Stimulated activated memory B cell treated with anti-CD40 and anti-IgM and Interleukin-4, amounts not matched to agents 10 μg/mL and 1 μg/mL and 100 μg/mL, for 72 hours (primary cell): ENCODE results near the gene SYNM.

Experiments
- ATAC-seq: fragments of 150-1000 bp; cut with Tn5 transposase; 2 replicates; pipeline ENCODE4 v1.10.0; 2021
- H3K27ac Mint-ChIP-seq: one replicate; pipeline ENCODE4 v1.8.0; 2022; ENCODE audit warnings: mild to moderate bottlenecking, mixed read lengths
- H3K27me3 Mint-ChIP-seq: one replicate; pipeline ENCODE4 v1.8.0; 2022; ENCODE audit warnings: mixed read lengths
- H3K36me3 Mint-ChIP-seq: one replicate; pipeline ENCODE4 v1.8.0; 2022; ENCODE audit warnings: mixed read lengths
- H3K4me1 Mint-ChIP-seq: one replicate; pipeline ENCODE4 v1.8.0; 2022; ENCODE audit warnings: mixed read lengths
- H3K4me3 Mint-ChIP-seq: one replicate; pipeline ENCODE4 v1.8.0; 2022; ENCODE audit warnings: mild to moderate bottlenecking, moderate library complexity, mixed read lengths
- H3K9me3 Mint-ChIP-seq: one replicate; pipeline ENCODE4 v1.8.0; 2022; ENCODE audit warnings: mixed read lengths

SYNM gene

DNA sequence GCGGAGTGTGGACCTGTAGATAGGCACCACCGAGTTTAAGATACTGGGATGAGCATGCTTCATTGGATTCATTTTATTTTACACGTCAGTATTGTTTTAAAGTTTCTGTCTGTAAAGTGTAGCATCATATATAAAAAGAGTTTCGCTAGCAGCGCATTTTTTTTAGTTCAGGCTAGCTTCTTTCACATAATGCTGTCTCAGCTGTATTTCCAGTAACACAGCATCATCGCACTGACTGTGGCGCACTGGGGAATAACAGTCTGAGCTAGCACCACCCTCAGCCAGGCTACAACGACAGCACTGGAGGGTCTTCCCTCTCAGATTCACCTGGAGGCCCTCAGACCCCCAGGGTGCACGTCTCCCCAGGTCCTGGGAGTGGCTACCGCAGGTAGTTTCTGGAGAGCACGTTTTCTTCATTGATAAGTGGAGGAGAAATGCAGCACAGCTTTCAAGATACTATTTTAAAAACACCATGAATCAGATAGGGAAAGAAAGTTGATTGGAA lies 29.5 kb downstream of the SYNM start:
- peaks cover 3% of the 10 kb centered on the region for H3K9me3 Mint-ChIP-seq
- H3K36me3 Mint-ChIP-seq: no peaks in the 10 kb centered on the region
- no peak for ATAC-seq
- peaks cover 7% of the 10 kb centered on the region for H3K4me1 Mint-ChIP-seq
- H3K4me3 Mint-ChIP-seq: no peak overlapping the region
- H3K27me3 Mint-ChIP-seq: peaks cover 38% of the 10 kb centered on the region
- H3K27ac Mint-ChIP-seq: no peak overlapping the region

DNA sequence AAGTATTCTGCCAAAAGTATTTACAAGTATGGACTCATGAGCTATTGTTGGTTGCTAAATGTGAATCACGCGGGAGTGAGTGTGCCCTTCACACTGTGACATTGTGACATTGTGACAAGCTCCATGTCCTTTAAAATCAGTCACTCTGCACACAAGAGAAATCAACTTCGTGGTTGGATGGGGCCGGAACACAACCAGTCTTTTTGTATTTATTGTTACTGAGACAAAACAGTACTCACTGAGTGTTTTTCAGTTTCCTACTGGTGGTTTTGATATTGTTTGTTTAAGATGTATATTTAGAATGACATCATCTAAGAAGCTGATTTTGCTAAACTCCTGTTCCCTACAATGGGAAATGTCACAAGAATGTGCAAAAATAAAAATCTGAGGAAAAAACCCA lies 30.3 kb downstream of the SYNM start:
- Mint-ChIP-seq H3K36me3 (no peaks in the 10 kb centered on the region), H3K4me1 (no peaks in the 10 kb centered on the region), H3K27me3 (peaks cover 29% of the 10 kb centered on the region), H3K27ac (no peak overlapping the region), H3K4me3 (no peak overlapping the region), H3K9me3 (no peaks in the 10 kb centered on the region)
- ATAC-seq: no peak

DNA sequence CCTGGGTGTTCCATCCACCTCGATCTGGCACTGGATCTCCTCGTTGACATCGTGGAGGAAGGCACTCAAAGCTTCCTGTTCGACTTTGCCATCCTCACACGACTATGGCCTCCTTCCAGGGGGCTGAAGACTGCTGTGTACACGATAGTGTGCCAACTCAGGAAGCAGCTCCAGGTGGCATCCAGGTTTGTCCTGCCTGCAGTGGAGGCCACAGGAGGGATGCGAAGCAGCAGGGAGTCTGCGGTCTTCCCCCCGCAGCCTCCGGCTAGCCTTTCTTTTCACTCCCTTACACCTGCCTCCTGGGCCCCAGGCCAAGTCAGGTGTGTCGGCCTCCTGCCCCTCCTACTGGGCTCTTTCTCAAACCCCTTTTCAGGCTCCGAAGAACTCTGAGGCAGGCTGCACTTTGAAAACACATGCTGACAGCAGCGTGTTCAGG lies 32.2 kb downstream of the SYNM start:
- no peaks in the 10 kb centered on the region for H3K9me3 Mint-ChIP-seq
- H3K27ac Mint-ChIP-seq: no peak overlapping the region
- H3K27me3 Mint-ChIP-seq: peaks cover 12% of the 10 kb centered on the region
- H3K36me3 Mint-ChIP-seq: no peaks in the 10 kb centered on the region
- H3K4me3 Mint-ChIP-seq: no peak overlapping the region
- no peak for ATAC-seq
- no peaks in the 10 kb centered on the region for H3K4me1 Mint-ChIP-seq

DNA sequence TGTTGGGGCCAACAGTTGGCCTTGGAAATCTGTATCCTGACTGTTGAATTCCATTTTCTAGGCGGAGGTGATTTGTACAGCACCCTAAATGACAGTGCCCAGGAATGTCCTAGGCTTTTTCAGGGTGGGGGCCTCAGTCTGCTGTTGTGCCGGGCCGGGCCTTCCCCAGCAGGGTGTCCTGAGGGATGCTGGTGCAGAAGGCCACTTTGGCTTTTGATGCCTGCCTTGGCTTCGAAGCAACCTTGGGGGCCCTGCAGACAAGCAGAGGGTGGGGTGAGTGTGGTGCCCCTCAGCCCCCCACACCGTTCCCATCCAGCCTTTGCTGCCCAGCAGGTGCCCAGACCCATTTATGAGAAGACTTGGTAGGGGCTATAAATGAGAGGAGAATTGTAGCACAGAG lies 33.0 kb downstream of the SYNM start:
- H3K27ac Mint-ChIP-seq: no peak overlapping the region
- H3K4me1 Mint-ChIP-seq: no peaks in the 10 kb centered on the region
- no peaks in the 10 kb centered on the region for H3K9me3 Mint-ChIP-seq
- H3K4me3 Mint-ChIP-seq: no peak overlapping the region
- no peaks in the 10 kb centered on the region for H3K36me3 Mint-ChIP-seq
- peaks cover 12% of the 10 kb centered on the region for H3K27me3 Mint-ChIP-seq
- no peak for ATAC-seq

DNA sequence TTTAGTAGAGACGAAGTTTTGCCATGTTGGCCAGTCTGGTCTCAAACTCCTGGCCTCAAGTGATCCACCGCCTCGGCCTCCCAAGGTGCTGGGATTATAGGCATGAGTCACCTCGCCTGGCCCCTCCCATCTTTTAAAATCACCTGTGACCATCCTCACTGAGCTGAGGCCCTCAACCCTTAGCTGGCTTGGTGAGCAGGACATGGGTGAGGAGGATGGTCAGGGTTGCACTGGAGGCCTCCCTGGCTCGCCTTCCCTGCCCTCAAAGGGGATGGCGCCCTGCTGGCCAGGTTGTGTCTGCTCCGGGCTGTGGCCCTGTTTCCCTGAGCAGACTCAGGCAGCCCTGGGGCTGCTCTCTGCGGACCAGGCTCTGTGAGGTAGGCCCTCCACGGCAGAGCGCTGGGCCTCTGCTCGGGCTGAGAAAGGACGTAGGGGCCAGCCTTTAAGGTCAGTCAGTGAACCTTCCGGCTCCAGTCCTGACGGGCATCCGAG lies 33.7 kb downstream of the SYNM start:
- H3K36me3 Mint-ChIP-seq: no peaks in the 10 kb centered on the region
- no peak for ATAC-seq
- no peak overlapping the region for H3K27ac Mint-ChIP-seq
- H3K4me1 Mint-ChIP-seq: no peaks in the 10 kb centered on the region
- H3K27me3 Mint-ChIP-seq: peaks cover 12% of the 10 kb centered on the region
- H3K4me3 Mint-ChIP-seq: no peak overlapping the region
- H3K9me3 Mint-ChIP-seq: no peaks in the 10 kb centered on the region

DNA sequence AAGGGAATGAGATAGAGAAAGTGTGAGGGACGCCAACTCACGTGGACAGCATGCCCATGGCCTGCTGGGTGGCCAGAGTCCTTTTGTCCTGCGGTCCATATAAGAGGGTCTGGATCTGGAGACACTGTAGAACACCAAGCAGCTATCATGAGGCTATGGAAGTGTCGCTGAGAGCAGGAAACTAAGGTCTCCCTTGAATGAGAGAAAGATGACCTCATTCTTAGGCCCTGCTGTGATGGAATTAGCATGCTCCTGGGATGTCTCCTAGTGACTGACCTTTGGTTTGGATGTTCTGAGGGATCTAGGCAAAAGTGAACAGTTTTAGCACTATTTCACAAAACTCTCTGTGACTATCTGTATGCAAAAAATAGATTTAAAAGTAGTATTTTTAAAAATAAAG lies 34.4 kb downstream of the SYNM start:
- Mint-ChIP-seq H3K4me1 (no peaks in the 10 kb centered on the region), H3K4me3 (no peak overlapping the region), H3K36me3 (no peaks in the 10 kb centered on the region), H3K9me3 (no peaks in the 10 kb centered on the region), H3K27me3 (peaks cover 12% of the 10 kb centered on the region), H3K27ac (no peak overlapping the region)
- ATAC-seq: no peak

DNA sequence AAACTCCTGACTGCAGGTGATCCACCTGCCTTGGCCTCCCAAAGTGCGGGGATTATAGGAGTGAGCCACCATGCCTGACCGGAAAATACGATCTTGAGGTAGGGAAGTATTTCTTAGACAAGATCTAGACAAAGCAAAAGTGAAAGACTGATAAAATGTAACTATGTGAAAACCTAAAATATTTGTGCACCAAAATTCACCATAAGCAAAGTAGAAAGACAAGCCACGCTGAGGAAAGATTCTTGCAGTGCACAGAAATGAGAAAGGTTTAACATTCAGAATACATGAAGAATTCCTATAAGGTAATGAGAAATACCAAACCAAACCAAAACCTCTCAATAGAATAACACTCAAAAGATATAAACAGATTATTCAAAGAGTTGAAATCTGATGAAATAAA lies 35.7 kb downstream of the SYNM start:
- Mint-ChIP-seq H3K36me3 (no peaks in the 10 kb centered on the region), H3K27me3 (peaks cover 22% of the 10 kb centered on the region), H3K27ac (no peak overlapping the region), H3K4me3 (no peak overlapping the region), H3K4me1 (no peaks in the 10 kb centered on the region), H3K9me3 (no peaks in the 10 kb centered on the region)
- no peak for ATAC-seq

DNA sequence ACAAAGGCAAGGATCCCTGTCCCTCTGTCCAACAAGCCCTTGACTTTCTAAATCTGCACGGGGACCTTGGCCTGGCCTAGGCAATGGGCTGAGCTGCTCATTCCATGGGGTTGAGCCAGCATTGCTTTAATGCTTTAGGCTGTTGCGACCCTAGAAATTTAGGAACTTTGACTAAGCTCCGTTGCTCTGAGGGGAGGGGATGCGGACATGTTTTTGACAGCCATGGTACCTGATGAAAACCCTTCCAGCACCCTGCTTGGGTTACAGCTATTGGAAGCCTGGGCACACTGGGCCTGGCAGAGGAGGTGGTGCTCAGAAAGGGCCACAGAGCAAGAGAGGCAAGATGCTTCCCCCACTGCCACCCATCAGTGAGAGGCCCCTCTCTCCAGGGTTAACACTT lies 37.1 kb downstream of the SYNM start:
- Mint-ChIP-seq H3K27ac (no peak overlapping the region), H3K4me3 (no peak overlapping the region), H3K36me3 (no peaks in the 10 kb centered on the region), H3K9me3 (no peaks in the 10 kb centered on the region), H3K27me3 (peaks cover 28% of the 10 kb centered on the region), H3K4me1 (no peaks in the 10 kb centered on the region)
- ATAC-seq: no peak

DNA sequence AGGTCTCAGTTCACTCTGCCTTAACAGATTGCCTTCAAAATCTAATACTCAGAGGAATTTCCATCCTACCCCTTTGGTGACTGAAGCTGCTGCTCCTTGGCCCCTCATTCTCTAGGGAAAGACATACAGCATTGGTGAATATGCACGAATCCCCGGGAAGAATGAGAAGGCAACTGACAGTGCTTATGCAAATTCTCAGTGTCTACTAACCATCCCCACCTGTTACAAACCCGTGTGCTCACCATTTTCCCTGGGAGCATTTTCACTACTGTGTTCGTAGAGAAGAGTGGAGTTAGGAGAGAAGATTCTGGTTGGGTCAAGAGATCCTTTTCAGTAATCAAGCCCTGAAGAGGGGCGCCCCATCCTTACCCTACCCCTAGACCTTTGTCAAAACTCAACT lies 37.7 kb downstream of the SYNM start:
- no peaks in the 10 kb centered on the region for H3K4me1 Mint-ChIP-seq
- no peaks in the 10 kb centered on the region for H3K9me3 Mint-ChIP-seq
- peaks cover 23% of the 10 kb centered on the region for H3K27me3 Mint-ChIP-seq
- ATAC-seq: no peak
- H3K36me3 Mint-ChIP-seq: no peaks in the 10 kb centered on the region
- H3K4me3 Mint-ChIP-seq: no peak overlapping the region
- H3K27ac Mint-ChIP-seq: no peak overlapping the region

DNA sequence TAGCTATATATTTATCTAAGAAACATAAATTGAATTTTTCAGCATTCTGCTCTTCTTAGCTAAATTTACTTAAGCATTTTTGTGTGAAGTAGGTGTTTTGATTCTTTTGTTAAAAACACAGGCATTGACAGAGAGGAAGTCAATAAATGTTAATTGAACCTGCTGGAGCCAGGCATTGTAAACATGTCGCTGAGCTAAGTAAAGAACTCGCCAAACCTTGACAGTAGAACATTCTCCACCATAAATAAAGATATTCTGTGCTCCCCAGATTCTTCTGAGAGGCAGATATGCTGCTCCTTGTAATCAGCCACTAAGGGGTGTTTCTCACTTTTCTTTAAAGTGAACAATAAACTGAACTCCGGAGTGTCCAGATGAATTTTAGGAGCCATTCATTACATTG lies 38.4 kb downstream of the SYNM start:
- Mint-ChIP-seq H3K27me3 (peaks cover 23% of the 10 kb centered on the region), H3K9me3 (no peaks in the 10 kb centered on the region)
- no peak for ATAC-seq

DNA sequence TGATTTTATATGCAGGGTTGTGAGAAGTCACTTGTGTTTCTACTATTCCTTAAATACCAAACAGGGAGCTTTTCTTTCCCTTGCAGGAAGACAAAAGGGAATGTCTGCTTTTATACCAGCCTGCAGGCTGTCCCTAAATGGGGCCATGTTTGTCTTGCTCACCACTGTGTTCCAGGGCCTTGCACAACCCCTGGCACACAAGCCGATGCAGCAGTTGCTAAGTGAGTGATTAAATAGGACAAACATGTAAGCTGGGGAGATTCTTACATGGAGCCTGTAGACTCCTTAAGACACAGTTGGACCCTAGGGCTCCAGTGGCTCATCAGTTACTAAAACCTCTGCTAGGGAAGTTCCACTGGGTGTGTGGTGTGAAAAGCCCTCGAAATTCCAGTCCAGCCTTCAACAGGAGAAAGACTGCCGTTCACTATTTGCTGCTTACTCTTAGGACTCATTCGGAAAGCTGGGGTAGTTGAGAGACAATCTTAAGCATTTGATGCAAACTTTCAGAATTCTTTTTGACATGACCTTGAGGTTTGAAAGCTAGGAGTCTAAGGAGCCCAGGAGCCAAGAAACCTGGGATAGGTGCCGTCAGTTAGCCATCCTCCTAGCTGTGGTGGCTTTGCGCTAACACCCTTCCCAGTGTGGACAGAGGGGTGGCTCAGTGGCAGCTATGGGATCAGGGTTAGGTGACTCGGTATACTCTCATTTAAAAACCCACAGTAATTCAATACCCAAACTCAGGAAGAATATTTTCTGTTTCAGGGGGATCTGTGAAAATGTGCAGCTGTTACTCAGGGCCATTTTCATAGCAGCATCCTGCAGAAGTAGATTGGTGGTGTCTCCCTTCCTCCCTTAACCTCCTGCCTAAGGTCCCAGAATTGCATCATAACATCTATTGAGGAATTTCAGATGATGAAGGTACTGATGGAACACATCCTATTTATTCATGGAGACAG lies 39.1 kb downstream of the SYNM start:
- H3K9me3 Mint-ChIP-seq: no peaks in the 10 kb centered on the region

More for the DNA sequence above, 38.4 kb downstream of the SYNM start:
- no peaks in the 10 kb centered on the region for H3K36me3 Mint-ChIP-seq
- no peak overlapping the region for H3K27ac Mint-ChIP-seq
- H3K4me3 Mint-ChIP-seq: no peak overlapping the region
- no peaks in the 10 kb centered on the region for H3K4me1 Mint-ChIP-seq

DNA sequence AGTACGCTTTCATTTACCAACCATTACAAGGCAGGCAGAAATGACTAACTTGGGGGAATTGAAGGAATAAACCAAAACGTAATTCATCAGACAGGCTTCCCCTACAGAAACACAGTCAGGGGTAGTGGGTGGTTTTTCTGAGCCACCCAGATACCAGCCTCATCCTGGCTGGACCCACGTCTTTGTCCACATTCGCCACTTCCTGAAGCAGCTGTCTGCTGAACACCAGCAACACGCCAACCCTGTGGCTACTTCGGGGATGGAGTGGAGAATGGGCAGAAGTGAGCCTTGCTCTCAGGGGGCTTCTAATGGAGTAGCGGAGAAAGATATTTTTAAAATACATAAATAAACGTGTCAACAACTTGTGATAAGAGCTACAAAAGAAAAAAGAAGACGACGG lies 40.1 kb downstream of the SYNM start:
- no peak for ATAC-seq
- H3K9me3 Mint-ChIP-seq: no peaks in the 10 kb centered on the region
- H3K27me3 Mint-ChIP-seq: peaks cover 23% of the 10 kb centered on the region
- no peaks in the 10 kb centered on the region for H3K4me1 Mint-ChIP-seq
- H3K27ac Mint-ChIP-seq: no peak overlapping the region
- H3K36me3 Mint-ChIP-seq: no peaks in the 10 kb centered on the region
- no peak overlapping the region for H3K4me3 Mint-ChIP-seq

More for the DNA sequence above, 39.1 kb downstream of the SYNM start:
- no peaks in the 10 kb centered on the region for H3K4me1 Mint-ChIP-seq
- no peaks in the 10 kb centered on the region for H3K36me3 Mint-ChIP-seq
- no peak for ATAC-seq
- H3K27me3 Mint-ChIP-seq: peaks cover 23% of the 10 kb centered on the region
- no peak overlapping the region for H3K27ac Mint-ChIP-seq
- no peak overlapping the region for H3K4me3 Mint-ChIP-seq

DNA sequence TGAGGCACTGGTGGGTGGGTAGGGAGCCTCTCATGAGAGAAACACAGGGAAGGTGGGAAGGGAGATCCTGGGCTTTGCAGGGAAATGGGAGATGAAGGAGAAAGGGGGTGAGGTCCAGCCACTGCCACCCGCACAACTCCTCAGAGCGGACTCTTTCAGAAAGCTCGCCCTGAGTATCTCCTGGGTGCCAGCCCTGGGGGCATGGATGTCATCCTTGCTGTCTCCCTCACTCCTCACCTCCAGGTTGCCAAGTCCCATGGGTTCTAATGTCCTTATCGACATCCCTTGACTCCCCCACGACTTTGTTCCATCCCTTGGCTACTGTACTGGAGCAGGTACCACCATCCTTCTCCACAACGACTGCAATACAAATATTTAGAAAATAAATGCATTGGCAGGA lies 40.9 kb downstream of the SYNM start:
- no peak overlapping the region for H3K27ac Mint-ChIP-seq

DNA sequence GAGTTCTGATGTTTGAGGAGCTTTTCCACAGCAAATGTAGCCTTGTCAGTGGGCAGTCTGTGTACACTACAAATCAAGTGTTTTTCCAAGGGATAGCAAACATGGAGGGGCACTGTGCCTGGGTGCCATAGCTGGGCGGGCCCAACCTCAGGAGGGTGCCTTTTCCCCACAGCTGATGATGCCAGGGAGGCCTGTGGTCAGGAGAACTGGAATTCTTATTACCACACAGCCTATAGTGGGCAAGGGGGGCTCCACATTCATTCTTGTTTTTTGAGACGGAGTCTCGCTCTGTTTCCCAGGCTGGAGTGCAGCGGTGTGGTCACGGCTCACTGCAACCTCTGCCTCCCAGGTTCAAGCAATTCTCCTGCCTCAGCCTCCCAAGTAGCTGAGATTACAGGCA lies 41.8 kb downstream of the SYNM start:
- no peak for ATAC-seq
- Mint-ChIP-seq H3K9me3 (no peaks in the 10 kb centered on the region), H3K36me3 (no peaks in the 10 kb centered on the region), H3K4me3 (no peak overlapping the region), H3K4me1 (no peaks in the 10 kb centered on the region), H3K27ac (no peak overlapping the region), H3K27me3 (peaks cover 23% of the 10 kb centered on the region)

More for the DNA sequence above, 40.9 kb downstream of the SYNM start:
- Mint-ChIP-seq H3K4me3 (no peak overlapping the region), H3K36me3 (no peaks in the 10 kb centered on the region), H3K4me1 (no peaks in the 10 kb centered on the region), H3K9me3 (no peaks in the 10 kb centered on the region), H3K27me3 (peaks cover 23% of the 10 kb centered on the region)
- ATAC-seq: no peak

DNA sequence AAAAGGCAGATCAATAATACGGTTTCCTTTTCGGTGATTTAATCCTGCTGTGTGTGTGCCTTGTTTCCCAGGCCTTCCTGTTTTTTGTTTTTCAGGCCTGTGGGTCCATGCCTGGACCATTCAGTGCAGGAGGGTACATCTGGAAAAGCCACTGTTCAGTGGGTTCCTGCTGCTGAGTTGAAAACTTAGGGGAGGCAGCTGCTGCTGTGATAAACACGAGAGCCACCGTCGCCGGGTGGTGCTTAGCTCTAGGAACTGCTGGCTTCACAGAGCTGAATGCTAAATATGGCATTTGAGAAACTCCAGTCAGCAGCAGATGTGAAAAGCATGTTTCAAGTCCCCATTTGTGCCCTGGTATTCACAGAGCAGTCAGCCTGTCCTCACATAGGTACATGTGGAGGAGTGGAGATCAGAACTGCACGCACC lies 44.0 kb downstream of the SYNM start:
- H3K9me3 Mint-ChIP-seq: no peaks in the 10 kb centered on the region
- ATAC-seq: no peak
- H3K4me3 Mint-ChIP-seq: no peak overlapping the region
- H3K4me1 Mint-ChIP-seq: no peaks in the 10 kb centered on the region
- H3K36me3 Mint-ChIP-seq: no peaks in the 10 kb centered on the region
- H3K27ac Mint-ChIP-seq: no peak overlapping the region
- peaks cover 23% of the 10 kb centered on the region for H3K27me3 Mint-ChIP-seq

DNA sequence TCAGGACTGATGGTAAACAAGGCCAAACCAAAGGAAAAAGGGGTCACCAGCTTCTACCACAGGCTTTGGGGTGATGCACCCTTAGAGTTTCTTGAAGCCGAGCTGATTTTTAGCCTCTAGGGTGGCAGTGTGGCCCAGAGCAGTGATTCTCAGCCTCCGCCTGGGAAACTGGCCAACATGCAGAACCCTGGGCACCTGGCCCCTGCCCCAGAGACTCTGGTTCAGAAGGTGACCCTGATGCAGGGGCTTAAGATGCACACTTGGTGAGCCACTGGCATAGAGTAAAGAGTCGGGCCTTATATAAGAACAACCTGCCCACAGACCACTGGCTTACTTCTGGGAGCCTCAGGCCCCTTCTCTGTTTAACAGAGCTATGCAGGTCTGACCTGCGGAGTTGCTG lies 44.5 kb downstream of the SYNM start:
- Mint-ChIP-seq H3K4me1 (no peaks in the 10 kb centered on the region), H3K9me3 (no peaks in the 10 kb centered on the region), H3K4me3 (no peak overlapping the region), H3K36me3 (no peaks in the 10 kb centered on the region), H3K27me3 (peaks cover 23% of the 10 kb centered on the region), H3K27ac (no peak overlapping the region)
- peak; percentile 34 for ATAC-seq
